ENCODE data around the gene KCNJ10.

GRCh38 chr1:160066829-160067745, 2.9 kb downstream of the KCNJ10 start:
- no peak for TF ChIP-seq CTCF (IDR thresholded peaks at IDR 0.05; ENCODE audit: insufficient read depth, low read length)
- no peak for TF ChIP-seq SPI1 (IDR thresholded peaks at IDR 0.05; ENCODE audit: borderline replicate concordance, low read depth)
- TF ChIP-seq POLR2AphosphoS5 (IDR thresholded peaks at IDR 0.05; ENCODE audit: low read depth) = no peak
- TF ChIP-seq REST (IDR thresholded peaks at IDR 0.05; ENCODE audit: insufficient replicate concordance, low read depth) = no peak
